A549 (cell line): ENCODE results near the gene CADM1. TPM values are rescaled to one million over a fixed set of nuclear protein-coding genes. Genes with fewer than 3 reads are reported as not detected.

ENCODE experiments used
- ATAC-seq, 2 experiments: fragments of 200-7000 bp in 1 of 2; fragments of >200 bp in 1 of 2; cut with Nextera tagmentation in 1 of 2; cut with Tn5 transposase in 1 of 2; 3 replicates each; pipeline versions ENCODE4 v1.8.0 to v1.9.1; 2018 to 2020; ENCODE audit warnings: mild to moderate bottlenecking in 1 of 2, moderate library complexity in 1 of 2
- CTCF ChIA-PET: fragments of 300-600 bp; sonication (Branson Sonifier 250); formaldehyde crosslinking; extraction: SDS; loops from one replicate; lab custom pipeline; 2021; ENCODE audit warnings: antibody characterized with exemption, inconsistent platforms; lab: Yijun Ruan, JAX
- POLR2A ChIA-PET: fragments of 350-600 bp; formaldehyde crosslinking; extraction: SDS; loops from one replicate; lab custom pipeline; 2021; ENCODE audit warnings: antibody characterized with exemption, inconsistent platforms; lab: Yijun Ruan, JAX
- DNase-seq, 2 experiments: peaks; one replicate each; pipeline versions ENCODE4 v3.0.0 to v3.0.0-alpha.2; 2011 to 2016; ENCODE audit warnings: low read depth in 1 of 2, low spot score in 1 of 2
- FAIRE-seq: peaks from 2 replicates; lab custom pipeline; 2011; peaks lifted over from hg19 to GRCh38; lab: Jason Lieb, UNC
- H3K27ac ChIP-seq, 2 experiments: fragments of >200 bp; sonication (Bioruptor Twin); formaldehyde crosslinking; 3 replicates each; pipeline ENCODE4 v1.5.1; 2016 to 2017
- H3K4me1 ChIP-seq: fragments of >200 bp; sonication (Bioruptor Twin); formaldehyde crosslinking; 3 replicates; pipeline ENCODE4 v1.6.1; 2016
- H3K4me2 ChIP-seq: fragments of >200 bp; sonication (Bioruptor Twin); formaldehyde crosslinking; 3 replicates; pipeline ENCODE4 v1.6.1; 2016
- H3K4me3 ChIP-seq: fragments of >200 bp; sonication (Bioruptor Twin); formaldehyde crosslinking; 3 replicates; pipeline ENCODE4 v1.5.1; 2016
- H3K9me3 ChIP-seq: fragments of >200 bp; sonication (Bioruptor Twin); formaldehyde crosslinking; 3 replicates; pipeline ENCODE4 v1.6.1; 2016
- CEBPB ChIP-seq, 2 experiments: fragments of >200 bp in 1 of 2; sonication (Bioruptor Twin) in 1 of 2; formaldehyde crosslinking in 1 of 2; IDR thresholded peaks; 2 replicates each; pipeline ENCODE4 v1.6.1; 2012 to 2016
- EHMT2 ChIP-seq: fragments of 200-600 bp; sonication (generic); IDR thresholded peaks from 2 replicates; pipeline ENCODE4 v1.6.1; 2016; ENCODE audit warnings: antibody characterized with exemption, low read depth, mild to moderate bottlenecking, moderate library complexity
- ELK1 ChIP-seq: fragments of 150-350 bp; IDR thresholded peaks from 2 replicates; pipeline ENCODE4 v1.6.1; 2014; ENCODE audit warnings: low read depth, mild to moderate bottlenecking, low read length
- HDAC2 ChIP-seq: fragments of 200-600 bp; sonication (generic); IDR thresholded peaks from 2 replicates; pipeline ENCODE4 v1.6.1; 2016
- KDM5A ChIP-seq: fragments of 200-600 bp; sonication (generic); IDR thresholded peaks from 2 replicates; pipeline ENCODE4 v1.6.1; 2016; ENCODE audit warnings: antibody characterized with exemption, mild to moderate bottlenecking
- NFE2L2 ChIP-seq: fragments of 150-350 bp; conservative IDR thresholded peaks from 2 replicates; pipeline ENCODE4 v1.6.1; 2014; ENCODE audit warnings: low read length
- POLR2AphosphoS2 ChIP-seq: conservative IDR thresholded peaks from 2 replicates; pipeline ENCODE4 v1.6.1; 2012; ENCODE audit warnings: low read length, improper control_type of control experiment, inconsistent platforms
- RARB ChIP-seq: fragments of 250-450 bp; sonication (Bioruptor Pico); IDR thresholded peaks from 2 replicates; pipeline ENCODE4 v1.8.0; 2021; ENCODE audit warnings: mild to moderate bottlenecking, moderate library complexity
- SREBF2 ChIP-seq: fragments of 450-650 bp; IDR thresholded peaks from 2 replicates; pipeline ENCODE4 v1.6.1; 2014; ENCODE audit warnings: mild to moderate bottlenecking, moderate library complexity
- TFCP2L1 ChIP-seq: fragments of 250-450 bp; sonication (Bioruptor Pico); IDR thresholded peaks from 2 replicates; pipeline ENCODE4 v1.5.0; 2021; ENCODE audit warnings: mild to moderate bottlenecking
- USF2 ChIP-seq: fragments of 450-650 bp; IDR thresholded peaks from 2 replicates; pipeline ENCODE4 v1.6.1; 2014; ENCODE audit warnings: antibody characterized with exemption
- WGBS: methylation state at CpG from one replicate; pipeline ENCODE4 v1.1.6; 2017; ENCODE audit errors: missing lambda C conversion rate; 5-methylcytosine and 5-hydroxymethylcytosine counted together
- polyA plus RNA-seq, 4 experiments: library from polyadenylated mRNA; depleted of rRNA in 3 of 4; stranded (reverse); fragments of >200 nt; fragmentation: RNase III in 1 of 4; extraction: RNeasy Plus Mini Kit Qiagen cat#74134 plus additional on column Dnase treatment in 1 of 4; gene quantifications; 2 replicates in 3 of 4; 3 replicates in 1 of 4; pipeline ENCODE4 v1.2.3, GENCODE V29; 2011 to 2017
- TF ChIP-seq, protein P1 (sequence below): fragments of >200 bp; sonication (Bioruptor Twin); formaldehyde crosslinking; IDR thresholded peaks from 2 replicates; pipeline ENCODE4 v1.6.1; 2016

The CADM1 gene
- polyA plus RNA-seq, 2 of the 4 experiments (the other 2 are of a cell fraction), result 33.4 to 36.7 TPM

GRCh38 chr11:115496892-115497291, 7.3 kb downstream of the CADM1 start:
- Histone ChIP-seq H3K4me1 (peaks cover 65% of the 10 kb centered on the region), H3K9me3 (no peaks in the 10 kb centered on the region), H3K4me3 (no peak overlapping the region), H3K27ac (no peak overlapping the region), H3K4me2 (no peak overlapping the region; the same call in 2 of the 3 replicates)
- no peak for DNase-seq
- FAIRE-seq, result no peak
- CTCF ChIA-PET, result no interaction called here
- ATAC-seq, result peak in 1 of 2 experiments; percentile 50; a peak in 1 of 6 replicates
- WGBS, result 69% methylated on average over 3 of the region's 3 CpGs
- POLR2A ChIA-PET, result no interaction called here
- TF ChIP-seq USF2 (no peak), KDM5A (no peak), TFCP2L1 (CRISPR knock-in tag) (no peak), SREBF2 (no peak), RARB (CRISPR knock-in tag) (no peak), CEBPB (IDR thresholded peaks at IDR 0.05) (no peak), HDAC2 (no peak), EHMT2 (no peak)
- TF ChIP-seq, protein P1, sequence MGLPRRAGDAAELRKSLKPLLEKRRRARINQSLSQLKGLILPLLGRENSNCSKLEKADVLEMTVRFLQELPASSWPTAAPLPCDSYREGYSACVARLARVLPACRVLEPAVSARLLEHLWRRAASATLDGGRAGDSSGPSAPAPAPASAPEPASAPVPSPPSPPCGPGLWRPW, result no peak
- TF ChIP-seq, all 56 proteins: peak for 0

- Histone ChIP-seq H3K9me3 (no peaks in the 10 kb centered on the region), H3K4me1 (peaks cover 71% of the 10 kb centered on the region), H3K4me2 (peak overlapping the region; percentile 76), H3K27ac (peak overlapping the region; percentile 55 to 65; a peak in 4 of 6 replicates), H3K4me3 (no peak overlapping the region)
- DNase-seq (no peak), ATAC-seq (no peak), FAIRE-seq (no peak)
- TF ChIP-seq HDAC2, result no peak
- TF ChIP-seq POLR2AphosphoS2, result no peak
- ChIA-PET POLR2A (interaction anchor here (1.1 kb wide), 1 partner anchor 9 kb away, joined by 3 read pairs; no protein-coding TSS in a partner anchor), CTCF (no interaction called here)
- 84% methylated on average over 2 of the region's 2 CpGs for WGBS
These were observed 10.3 kb downstream of the CADM1 start for GRCh38 chr11:115493905-115494304.

DNA sequence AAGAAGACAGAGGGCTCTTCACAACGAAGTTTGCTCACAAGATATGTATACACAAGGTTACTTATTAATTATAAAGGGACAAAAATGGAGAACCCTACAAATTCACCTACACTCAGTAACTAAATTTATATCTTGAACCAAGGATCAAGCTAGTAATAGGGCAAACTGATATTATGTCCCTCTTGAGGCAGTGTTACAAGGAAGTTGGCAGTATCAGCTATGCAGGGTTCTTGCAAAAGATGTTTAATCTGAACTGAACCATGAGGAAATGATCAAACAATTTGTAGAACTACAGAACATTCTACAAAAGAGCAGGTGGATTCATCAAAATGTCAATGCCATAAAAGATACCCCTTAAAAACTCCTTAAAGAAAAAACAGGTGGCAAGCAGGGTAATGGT, 10.7 kb downstream of the CADM1 start:
- Histone ChIP-seq H3K4me2 (peak overlapping the region; percentile 76), H3K4me3 (no peak overlapping the region; the same call in 2 of the 3 replicates), H3K9me3 (no peaks in the 10 kb centered on the region), H3K4me1 (peaks cover 73% of the 10 kb centered on the region), H3K27ac (peak overlapping the region; percentile 55 to 65; a peak in 5 of 6 replicates)
- ATAC-seq (no peak), FAIRE-seq (no peak), DNase-seq (no peak)
- no peak for TF ChIP-seq ELK1
- TF ChIP-seq, protein P1, result no peak
- TF ChIP-seq TFCP2L1 (CRISPR knock-in tag), result no peak
- 3% methylated on average over 1 of the region's 1 CpG for WGBS
- CTCF ChIA-PET, result interaction anchor here (0.7 kb wide), 1 partner anchor 68 kb away, joined by 3 read pairs; no protein-coding TSS in a partner anchor
- POLR2A ChIA-PET, result interaction anchor here (1.1 kb wide), 1 partner anchor 10 kb away, joined by 3 read pairs; no protein-coding TSS in a partner anchor

GRCh38 chr11:115489466-115489865, 14.7 kb downstream of the CADM1 start:
- WGBS, result 55% methylated on average over 4 of the region's 4 CpGs

More at GRCh38 chr11:115489466-115489865, 14.7 kb downstream of the CADM1 start:
- Histone ChIP-seq H3K27ac (peak overlapping the region; percentile 62 to 89), H3K9me3 (no peaks in the 10 kb centered on the region), H3K4me1 (peaks cover 58% of the 10 kb centered on the region), H3K4me3 (no peak overlapping the region; the same call in 2 of the 3 replicates), H3K4me2 (peak overlapping the region; percentile 79)
- POLR2A ChIA-PET, result interaction anchor here (0.7 to 1.8 kb wide), 3 partner anchors 13 to 113 kb away, joined by 3 to 10 read pairs (median 5); partner anchors contain the start of gene CADM1
- FAIRE-seq (no peak), DNase-seq (no peak), ATAC-seq (peak; percentile 37 to 49; a peak in 4 of 6 replicates)
- no peak for TF ChIP-seq NFE2L2
- CTCF ChIA-PET, result interaction anchor here (0.8 to 1.2 kb wide), 2 partner anchors 13 to 45 kb away, joined by 3 read pairs; no protein-coding TSS in a partner anchor
